Hematopoietic multipotent progenitor cell treated with erythropoietin and hydrocortisone succinate and interleukin-3 and kit ligand, for 15 days (in vitro differentiated cells): Measurements from ENCODE around the gene LRRC4B.
"Not testable (repeated sequence)": the region's sequence is repeated elsewhere in the genome, so short reads cannot be mapped to it uniquely, and the experiment has no call there.

Experiments used
- DNase-seq: peaks from one replicate; pipeline ENCODE4 v3.0.0-alpha.2; 2015; ENCODE audit warnings: low spot score

Gene LRRC4B, protein sequence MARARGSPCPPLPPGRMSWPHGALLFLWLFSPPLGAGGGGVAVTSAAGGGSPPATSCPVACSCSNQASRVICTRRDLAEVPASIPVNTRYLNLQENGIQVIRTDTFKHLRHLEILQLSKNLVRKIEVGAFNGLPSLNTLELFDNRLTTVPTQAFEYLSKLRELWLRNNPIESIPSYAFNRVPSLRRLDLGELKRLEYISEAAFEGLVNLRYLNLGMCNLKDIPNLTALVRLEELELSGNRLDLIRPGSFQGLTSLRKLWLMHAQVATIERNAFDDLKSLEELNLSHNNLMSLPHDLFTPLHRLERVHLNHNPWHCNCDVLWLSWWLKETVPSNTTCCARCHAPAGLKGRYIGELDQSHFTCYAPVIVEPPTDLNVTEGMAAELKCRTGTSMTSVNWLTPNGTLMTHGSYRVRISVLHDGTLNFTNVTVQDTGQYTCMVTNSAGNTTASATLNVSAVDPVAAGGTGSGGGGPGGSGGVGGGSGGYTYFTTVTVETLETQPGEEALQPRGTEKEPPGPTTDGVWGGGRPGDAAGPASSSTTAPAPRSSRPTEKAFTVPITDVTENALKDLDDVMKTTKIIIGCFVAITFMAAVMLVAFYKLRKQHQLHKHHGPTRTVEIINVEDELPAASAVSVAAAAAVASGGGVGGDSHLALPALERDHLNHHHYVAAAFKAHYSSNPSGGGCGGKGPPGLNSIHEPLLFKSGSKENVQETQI

DNA sequence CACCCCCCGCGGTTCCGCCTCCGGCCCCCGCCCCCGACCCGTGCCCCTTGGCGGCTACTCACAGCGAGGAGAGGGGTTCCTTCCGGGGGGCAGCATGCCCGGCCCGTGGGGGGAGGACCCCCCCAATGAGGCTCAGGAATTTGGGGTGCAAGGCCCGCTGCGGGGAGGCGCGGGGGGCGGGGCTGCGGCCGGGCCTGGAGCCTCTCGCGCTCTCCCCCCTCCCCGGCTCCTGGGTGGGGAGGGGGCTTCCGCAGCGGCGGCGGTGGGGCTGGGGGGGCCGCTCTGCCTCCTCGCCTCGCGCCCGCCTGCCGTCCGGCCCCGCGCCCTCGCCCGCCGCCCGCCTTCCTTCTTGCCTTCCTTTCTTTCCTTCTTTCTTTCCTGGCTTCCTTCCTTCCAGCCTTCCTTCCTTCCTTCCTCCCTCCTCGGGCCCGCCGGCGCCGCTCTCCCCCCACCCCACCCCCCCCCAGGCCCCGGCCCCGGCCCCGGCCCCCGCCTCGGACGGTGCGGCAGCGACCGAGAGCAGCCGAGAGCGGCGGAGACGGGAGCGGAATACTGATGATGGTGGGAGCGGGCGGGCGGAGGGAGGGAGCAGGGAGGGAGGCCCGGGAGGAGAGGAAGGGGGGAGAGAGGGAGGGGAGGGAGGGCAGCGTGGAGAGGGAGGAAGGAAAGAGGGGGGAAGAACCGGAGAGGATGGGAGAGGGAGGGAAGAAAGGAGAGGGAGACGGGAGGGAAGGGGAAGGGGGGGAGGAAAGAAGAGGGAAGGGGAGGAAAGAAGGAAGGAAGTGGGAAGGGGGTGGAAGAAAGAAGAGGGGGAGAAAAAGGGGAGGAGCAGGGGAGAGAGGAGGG, at the start of gene LRRC4B:
TSS of gene LRRC4B (minus strand) at position 554 of the 846 bp plus-strand sequence. CDS start 19,597 bp downstream, outside the sequence.
- DNase-seq = no peak

DNA sequence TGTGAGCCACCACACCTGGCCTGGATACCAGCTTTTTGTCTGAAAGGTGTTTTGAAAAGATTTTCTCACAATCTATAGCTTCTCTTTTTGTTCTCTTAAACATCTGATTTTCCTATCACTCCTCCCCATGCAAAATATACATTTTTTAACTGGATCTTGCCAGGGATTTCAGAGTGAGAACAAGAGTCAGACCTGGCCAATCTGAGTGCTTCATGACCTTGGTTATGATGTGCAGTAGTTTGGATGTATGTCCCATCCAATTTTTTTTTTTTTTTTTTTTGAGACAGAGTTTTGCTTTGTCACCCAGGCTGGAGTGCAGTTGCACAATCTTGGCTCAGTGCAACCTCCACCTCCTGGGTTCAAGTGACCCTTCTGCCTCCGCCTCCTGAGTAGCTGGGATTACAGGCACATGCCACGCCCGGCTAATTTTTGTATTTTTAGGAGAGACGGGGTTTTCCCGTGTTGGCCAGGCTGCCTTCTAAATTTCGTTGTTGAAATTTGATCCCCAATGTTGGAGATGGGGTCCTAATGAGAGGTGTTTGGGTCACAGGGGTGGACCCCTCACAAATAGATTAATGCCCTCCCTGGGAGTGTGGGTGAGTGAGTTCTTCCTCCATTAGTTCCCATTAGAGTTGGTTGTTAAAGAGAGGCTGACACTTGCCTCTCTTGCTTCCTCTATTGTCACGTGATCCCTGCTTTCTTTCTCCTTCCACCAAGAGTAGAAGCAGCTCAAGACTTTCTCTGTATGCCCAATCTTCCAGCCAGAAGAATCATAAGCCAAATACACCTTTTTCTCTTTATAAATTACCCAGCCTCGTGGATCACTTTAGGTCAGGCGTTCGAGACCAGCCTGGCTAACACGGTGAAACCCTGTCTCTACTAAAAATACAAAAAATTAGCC, 44.5 kb upstream of the LRRC4B start:
- DNase-seq = not testable (repeated sequence)

DNA sequence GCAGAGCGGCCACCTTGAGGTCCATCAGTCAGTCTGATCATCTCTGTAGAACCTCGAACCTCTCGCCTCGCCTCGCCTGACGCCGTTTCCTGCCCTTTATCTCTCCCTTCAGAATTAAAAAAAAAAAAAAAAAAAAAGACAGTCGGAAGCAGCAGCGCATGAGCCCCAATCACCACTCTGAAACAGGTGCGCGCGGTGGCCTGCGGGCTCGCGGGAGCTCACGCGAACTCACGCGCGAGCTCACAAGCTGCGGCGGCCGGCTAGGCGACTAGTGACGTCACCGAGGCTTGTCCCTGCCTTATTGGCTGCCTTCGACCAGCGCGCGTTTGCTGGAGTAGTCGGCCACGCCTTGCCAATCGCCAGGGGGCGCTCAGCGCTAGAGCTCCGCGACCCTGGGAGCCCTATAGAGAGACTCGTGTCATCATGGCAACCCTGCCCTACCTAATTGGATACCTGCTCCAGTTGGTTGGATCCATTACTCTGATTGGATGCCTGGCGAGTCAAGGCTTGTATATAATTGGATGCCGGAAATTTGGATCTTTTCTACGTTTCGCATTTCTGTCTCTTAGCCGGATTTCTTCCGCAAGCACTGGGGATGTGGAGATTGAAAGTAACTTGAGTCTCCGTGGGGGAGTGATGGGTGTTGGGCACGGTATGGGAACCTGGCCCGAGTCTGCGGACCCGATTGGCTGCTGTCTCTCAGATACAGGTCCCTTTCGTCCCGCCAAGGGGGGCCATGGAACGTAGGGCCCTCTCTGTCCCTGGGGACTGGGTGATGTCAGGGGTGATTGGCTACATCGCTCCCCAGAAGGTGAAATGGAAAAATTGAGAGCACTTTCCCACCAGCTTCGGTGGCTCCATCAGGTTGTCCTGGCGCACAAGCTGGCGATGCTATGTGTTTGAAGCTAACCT, 39.9 kb upstream of the LRRC4B start:
- peak; percentile 86 for DNase-seq

DNA sequence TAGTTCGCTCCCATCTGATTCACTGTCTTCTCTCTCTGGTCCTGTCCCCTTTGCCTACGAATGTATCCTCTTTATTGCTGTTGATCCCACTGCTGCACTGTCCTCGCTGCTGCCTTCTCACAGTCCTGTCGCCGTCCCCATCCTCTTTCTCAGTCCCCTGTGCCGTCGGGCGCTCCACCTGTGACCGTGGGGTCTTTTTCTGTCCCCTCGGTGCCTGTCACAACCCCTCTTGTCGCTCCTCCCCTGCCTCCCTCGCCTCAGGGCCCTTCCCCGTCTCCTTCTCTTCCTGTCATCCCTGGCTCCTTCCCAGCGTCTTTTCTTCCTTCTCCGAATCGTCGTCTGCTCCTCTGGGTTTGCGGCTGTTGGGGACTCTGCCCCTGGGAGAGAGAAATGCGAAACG, 39.2 kb upstream of the LRRC4B start:
- DNase-seq = no peak

DNA sequence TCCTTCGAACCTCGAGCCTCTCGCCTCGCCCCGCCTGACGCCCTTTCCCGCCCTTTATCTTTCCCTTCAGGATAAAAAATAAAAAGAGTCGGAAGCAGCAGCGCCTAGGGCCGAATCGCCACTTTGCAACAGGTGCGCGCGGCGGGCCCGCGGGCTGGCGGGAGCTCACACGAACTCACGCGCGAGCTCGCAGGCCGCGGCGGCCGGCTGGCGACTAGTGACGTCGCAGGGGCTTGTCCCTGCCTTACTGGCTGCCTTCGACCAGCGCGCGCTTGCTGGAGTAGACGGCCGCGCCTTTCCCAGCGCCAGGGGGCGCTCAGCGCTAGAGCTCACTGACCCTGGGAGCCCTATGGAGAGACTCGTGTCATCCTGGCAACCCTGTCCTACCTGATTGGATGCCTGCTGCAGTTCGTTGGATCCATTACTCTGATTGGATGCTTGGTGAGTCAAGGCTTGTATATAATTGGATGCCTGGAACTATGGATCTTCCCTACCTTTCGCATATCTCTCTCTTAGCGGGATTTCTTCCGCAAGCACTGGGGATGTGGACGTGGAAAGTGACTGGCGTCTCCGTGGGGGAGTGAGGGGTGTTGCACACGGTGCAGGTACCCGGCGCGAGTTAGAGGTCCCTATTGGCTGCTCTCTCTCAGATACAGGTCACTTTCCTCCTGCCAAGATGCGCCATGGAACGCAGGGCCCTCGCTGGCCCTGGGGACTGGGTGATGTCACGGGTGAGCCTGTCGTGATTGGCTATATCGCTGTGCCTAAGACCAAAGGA, 38.0 kb upstream of the LRRC4B start:
- DNase-seq = not testable (repeated sequence)

DNA sequence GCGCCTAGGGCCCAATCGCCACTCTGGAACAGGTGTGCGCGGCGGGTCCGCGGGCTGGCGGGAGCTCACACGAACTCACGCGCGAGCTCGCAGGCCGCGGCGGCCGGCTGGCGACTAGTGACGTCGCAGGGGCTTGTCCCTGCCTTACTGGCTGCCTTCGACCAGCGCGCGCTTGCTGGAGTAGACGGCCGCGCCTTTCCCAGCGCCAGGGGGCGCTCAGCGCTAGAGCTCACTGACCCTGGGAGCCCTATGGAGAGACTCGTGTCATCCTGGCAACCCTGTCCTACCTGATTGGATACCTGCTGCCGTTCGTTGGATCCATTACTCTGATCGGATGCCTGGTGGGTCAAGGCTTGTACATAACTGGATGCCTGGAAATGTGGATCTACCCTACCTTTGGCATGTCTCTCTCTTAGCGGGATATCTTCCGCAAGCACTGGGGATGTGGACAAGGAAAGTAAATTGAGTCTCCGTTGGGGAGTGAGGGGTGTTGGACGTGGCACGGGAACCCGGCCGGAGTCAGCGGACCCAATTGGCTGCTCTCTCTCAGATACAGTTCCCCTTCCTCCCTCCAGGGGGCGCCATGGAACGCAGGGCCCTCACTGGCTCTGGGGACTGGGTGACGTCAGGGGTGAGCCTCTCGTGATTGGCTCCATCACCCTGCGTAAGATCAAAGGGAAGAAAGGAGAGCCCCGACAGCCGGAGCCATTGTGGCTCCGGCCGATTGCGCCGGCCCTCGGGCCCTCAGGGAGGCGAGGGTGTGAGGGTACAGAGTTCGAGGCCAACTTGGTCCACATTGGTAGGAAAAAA, 36.2 kb upstream of the LRRC4B start:
- not testable (repeated sequence) for DNase-seq

DNA sequence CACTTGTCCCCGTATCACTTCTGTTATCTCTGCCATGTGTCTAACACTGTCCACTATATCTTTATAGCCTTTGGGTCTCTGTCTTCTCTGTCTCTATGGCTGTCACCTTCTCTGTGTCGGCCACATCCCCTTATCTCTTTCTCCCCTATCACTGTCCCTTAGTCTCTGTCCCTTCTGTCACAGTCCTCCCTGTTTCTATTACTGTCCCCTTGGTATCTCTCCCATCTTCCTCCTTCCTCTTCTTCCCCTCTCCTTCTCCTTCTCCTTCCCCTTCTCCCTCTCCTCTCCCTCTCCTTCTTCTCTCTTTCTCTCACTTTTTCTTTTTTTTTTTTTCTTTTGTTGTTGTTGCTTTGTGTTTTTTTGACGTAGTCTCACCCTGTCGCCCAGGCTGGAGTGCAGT, 34.7 kb upstream of the LRRC4B start:
- no peak for DNase-seq

DNA sequence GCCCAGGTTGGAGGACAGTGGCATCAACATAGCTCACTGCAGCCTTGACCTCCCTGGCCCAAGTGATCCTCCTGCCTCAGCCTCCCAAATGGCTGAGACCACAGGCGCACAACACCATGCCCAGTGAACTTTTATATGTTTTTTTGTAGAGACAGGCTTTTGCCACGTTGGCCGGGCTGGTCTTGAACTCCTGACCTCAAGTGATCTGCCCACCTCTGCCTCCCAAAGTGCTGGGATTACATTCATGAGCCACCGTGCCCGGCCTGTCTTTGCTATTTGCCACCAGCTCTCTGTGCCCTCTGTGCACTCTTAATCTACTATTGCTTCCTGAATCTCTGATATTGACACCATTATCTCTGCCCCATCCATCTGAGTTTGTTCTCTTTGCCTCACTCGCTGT, 34.3 kb upstream of the LRRC4B start:
- no peak for DNase-seq

DNA sequence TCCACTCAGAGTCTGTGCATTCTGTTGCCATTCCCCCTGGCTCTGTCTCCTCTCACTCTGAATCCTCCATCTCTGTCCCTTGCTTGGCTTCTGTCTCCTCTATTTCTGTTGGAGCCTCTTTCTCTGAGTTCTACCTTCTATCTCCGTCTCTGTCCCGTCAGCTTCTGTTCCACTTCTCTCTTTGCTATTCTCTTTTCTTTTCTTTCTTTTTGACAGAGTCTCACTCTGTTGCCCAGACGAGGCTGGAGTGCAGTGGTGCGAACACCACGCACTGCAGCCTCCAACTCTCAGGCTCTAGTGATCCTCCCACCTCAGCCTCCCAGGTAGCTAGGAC, 33.8 kb upstream of the LRRC4B start:
- DNase-seq = no peak

DNA sequence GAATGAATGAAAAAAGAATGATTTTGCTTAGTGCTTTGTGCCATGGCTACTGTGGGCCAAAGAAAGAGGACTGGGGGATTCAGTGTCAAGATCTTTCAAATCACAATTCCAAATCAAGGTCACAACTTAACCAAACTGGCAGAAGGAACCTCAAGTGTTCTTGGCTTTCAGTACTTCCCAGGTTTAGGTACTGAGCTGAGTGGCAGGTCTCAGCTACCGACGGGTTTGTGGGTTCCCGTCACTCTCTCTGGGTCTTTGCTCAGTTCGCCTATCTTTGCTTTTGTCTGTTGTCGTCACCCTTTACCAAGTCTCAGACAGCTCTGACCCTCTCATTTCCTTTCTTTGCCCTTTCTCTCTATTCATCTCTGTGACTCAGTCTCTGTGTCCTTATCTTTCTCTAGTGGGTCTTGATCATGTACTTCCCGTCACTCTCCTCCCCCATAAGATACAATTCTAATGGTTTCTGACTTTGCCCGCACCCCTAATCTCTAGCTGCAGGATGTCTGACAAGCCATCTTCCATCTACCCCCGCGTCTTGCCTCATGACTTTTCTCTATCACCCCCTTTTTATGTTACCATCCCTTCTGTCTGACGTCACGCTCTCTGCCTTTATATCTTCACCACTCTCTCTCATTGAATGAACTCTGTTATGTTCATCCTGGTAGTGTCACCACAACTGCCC, 33.3 kb upstream of the LRRC4B start:
- DNase-seq = no peak

DNA sequence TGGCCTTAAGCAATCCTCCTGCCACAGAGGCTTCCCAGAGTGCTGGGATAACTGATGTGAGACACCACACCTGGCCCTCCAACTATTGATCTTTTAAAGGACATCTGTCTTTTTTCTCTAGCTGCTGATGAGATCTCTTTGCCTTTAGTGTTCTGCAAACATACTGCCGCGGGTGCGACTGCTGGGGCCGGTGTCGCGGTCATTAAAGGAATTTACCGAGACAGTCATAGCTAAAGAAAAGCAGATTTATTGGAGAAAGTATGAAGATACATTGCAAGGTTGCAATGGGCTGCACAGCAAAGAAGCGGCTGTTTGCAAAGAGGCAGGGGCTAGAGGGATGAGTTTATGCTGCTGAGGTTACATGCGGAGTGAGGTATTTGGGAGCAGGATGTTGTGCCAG, 31.2 kb upstream of the LRRC4B start:
- no peak for DNase-seq

DNA sequence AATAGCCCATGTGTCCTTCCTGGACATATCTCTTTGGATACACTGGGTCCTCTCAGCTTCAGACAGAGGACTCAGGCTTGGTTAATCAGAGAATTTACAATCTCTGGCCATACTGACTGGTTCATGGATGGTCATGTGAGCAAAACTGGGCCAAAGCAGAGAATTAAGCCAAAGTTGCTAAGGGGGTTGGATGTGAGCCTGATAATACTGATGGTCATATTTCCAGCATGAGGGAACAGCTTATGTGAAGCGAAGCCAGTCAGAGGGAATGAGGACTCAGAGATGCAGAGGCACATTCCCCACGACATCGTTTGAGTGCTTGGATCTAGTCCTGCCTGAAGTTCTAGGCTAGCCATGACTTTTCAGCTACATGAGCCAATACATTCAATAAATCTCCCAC, 22.0 kb upstream of the LRRC4B start:
- no peak for DNase-seq

DNA sequence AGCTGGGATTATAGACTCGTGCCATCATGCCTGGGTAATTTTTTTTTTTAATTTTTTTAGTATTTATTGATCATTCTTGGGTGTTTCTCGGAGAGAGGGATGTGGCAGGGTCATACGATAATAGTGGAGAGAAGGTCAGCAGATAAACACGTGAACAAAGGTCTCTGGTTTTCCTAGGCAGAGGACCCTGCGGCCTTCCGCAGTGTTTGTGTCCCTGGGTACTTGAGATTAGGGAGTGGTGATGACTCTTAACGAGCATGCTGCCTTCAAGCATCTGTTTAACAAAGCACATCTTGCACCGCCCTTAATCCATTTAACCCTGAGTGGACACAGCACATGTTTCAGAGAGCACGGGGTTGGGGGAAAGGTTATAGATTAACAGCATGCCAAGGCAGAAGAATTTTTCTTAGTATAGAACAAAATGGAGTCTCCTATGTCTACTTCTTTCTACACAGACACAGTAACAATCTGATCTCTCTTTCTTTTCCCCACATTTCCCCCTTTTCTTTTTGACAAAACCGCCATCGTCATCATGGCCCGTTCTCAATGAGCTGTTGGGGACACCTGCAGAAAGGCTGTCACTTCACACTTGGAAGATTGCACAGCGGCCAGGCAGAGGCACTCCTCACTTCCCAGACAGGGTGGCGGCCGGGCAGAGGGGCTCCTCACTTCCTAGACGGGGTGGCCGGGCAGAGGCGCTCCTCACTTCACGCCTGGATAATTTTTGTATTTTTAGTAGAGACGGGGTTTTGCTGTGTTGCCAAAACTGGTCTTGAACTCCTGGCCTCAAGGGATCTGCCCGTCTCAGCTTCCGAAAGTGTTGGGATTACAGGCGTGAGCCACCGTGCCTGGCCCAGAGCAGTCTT, 13.8 kb upstream of the LRRC4B start:
- DNase-seq = not testable (repeated sequence)

DNA sequence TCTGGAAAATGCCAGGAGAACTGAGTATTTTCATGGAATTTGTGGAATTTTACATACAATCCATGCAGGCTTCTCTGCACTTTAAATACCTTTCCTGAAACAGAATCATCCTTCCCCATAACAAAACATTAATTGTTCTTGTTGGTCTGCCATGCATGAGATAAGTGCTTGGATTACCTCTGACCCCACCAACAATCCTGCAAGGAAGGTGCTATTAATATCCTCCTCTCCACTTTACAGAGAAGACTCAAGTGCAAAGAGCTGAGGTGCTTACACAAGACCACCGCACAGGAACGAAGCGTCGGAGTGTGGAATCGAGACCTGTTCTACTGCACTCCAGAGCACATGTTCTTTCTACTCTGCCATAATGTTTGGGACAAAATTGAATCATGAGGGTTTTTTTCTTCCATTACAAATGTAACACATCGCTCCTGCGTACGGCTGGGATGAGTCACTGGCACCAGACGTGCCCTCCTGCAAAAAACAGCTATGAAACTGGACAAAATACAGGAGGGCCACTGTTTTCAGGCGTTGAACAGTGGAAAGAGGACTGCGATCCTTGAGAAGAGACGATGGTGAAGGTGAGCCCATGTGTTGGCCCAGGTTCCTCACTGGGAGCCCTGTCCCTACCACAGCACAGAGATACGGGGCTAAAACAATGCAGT, 12.9 kb upstream of the LRRC4B start:
- no peak for DNase-seq

DNA sequence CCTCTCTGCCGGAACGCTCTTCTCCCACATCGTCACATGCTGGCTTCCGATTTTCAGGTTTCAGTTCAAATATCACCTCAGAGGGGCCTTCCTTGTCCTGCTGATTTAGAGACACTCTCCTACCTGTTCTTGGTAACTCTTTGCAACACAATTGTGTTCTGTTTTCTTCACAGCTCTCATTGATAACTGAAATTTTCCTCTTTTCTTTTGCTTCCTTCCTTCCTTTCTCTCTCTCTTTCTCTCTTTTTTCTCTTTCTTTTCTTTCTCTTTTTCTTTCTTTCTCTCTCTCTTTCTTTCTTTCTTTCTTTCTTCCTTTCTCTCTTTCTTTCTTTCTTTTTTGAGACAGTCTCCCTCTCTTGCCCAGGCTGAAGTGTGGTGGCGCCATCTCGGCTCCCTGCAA, 12.0 kb upstream of the LRRC4B start:
- no peak for DNase-seq

DNA sequence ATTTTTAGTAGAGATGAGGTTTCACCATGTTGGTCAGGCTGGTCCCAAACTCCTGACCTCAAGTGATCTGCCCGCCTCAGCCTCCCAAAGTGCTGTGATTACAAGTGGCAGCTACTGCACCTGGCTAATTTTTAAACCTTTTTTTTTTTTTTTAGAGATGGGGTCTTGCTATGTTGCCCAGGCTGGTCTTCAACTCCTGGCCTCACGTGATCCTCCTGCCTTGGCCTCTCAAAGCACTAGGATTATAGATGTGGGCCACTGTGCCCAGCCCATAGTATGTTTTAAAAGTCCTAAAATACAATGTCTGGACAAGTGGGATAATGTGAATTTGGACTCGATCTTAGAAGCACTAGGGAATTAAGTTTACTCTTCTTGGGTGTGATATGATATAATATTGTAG, 8.5 kb upstream of the LRRC4B start:
- not testable (repeated sequence) for DNase-seq
